ENCODE data around the gene BTF3.
A peak's percentile ranks its signal among the peaks of the same experiment; 100 is the strongest.
"Not testable (repeated sequence)": the region's sequence is repeated elsewhere in the genome, so short reads cannot be mapped to it uniquely, and the experiment has no call there.

The BTF3 gene

GRCh38 chr5:73464016-73464745, 34.1 kb upstream of the BTF3 start:
- H3K4me1 ChIP-seq (ENCODE audit: control insufficient read depth, insufficient read depth, low read length): no peaks in the 10 kb centered on the region
- peaks cover 20% of the 10 kb centered on the region for H3K27me3 ChIP-seq (replicated peaks; ENCODE audit: control insufficient read depth, insufficient read depth, low read length)
- no peak overlapping the region for H3K9ac ChIP-seq (ENCODE audit: low read length)
- no peaks in the 10 kb centered on the region for H3K9me3 ChIP-seq (ENCODE audit: control insufficient read depth, low read length)
- DNase-seq (ENCODE audit: low read depth): peak; percentile 63
- H3K36me3 ChIP-seq (ENCODE audit: control insufficient read depth, insufficient read depth, low read length, severe bottlenecking): no peaks in the 10 kb centered on the region
- no peak overlapping the region for H3K4me3 ChIP-seq (ENCODE audit: low read length)

GRCh38 chr5:73468638-73469037, 29.6 kb upstream of the BTF3 start:
- DNase-seq (ENCODE audit: low read depth); H3K4me3 ChIP-seq (ENCODE audit: low read length); H3K9me3 ChIP-seq (ENCODE audit: control insufficient read depth, low read length); H3K36me3 ChIP-seq (ENCODE audit: control insufficient read depth, insufficient read depth, low read length, severe bottlenecking); H3K9ac ChIP-seq (ENCODE audit: low read length); H3K4me1 ChIP-seq (ENCODE audit: control insufficient read depth, insufficient read depth, low read length): not testable (repeated sequence)
- peaks cover 14% of the 10 kb centered on the region for H3K27me3 ChIP-seq (replicated peaks; ENCODE audit: control insufficient read depth, insufficient read depth, low read length)

- DNase-seq (ENCODE audit: low read depth): no peak
Measured at GRCh38 chr5:73469878-73470277, 28.4 kb upstream of the BTF3 start.

GRCh38 chr5:73471654-73472053, 26.6 kb upstream of the BTF3 start:
- Histone ChIP-seq H3K36me3 (ENCODE audit: control insufficient read depth, insufficient read depth, low read length, severe bottlenecking) (no peaks in the 10 kb centered on the region), H3K9me3 (ENCODE audit: control insufficient read depth, low read length) (no peaks in the 10 kb centered on the region), H3K27me3 (replicated peaks; ENCODE audit: control insufficient read depth, insufficient read depth, low read length) (peaks cover under 1% of the 10 kb centered on the region), H3K4me1 (ENCODE audit: control insufficient read depth, insufficient read depth, low read length) (no peaks in the 10 kb centered on the region), H3K4me3 (ENCODE audit: low read length) (no peak overlapping the region), H3K9ac (ENCODE audit: low read length) (no peak overlapping the region)
- no peak for DNase-seq (ENCODE audit: low read depth)

More at GRCh38 chr5:73469878-73470277, 28.4 kb upstream of the BTF3 start:
- Histone ChIP-seq H3K27me3 (replicated peaks; ENCODE audit: control insufficient read depth, insufficient read depth, low read length) (peaks cover 14% of the 10 kb centered on the region), H3K9ac (ENCODE audit: low read length) (no peak overlapping the region), H3K4me1 (ENCODE audit: control insufficient read depth, insufficient read depth, low read length) (no peaks in the 10 kb centered on the region), H3K36me3 (ENCODE audit: control insufficient read depth, insufficient read depth, low read length, severe bottlenecking) (no peaks in the 10 kb centered on the region), H3K4me3 (ENCODE audit: low read length) (no peak overlapping the region), H3K9me3 (ENCODE audit: control insufficient read depth, low read length) (no peaks in the 10 kb centered on the region)

GRCh38 chr5:73472116-73472515, 26.1 kb upstream of the BTF3 start:
- no peaks in the 10 kb centered on the region for H3K9me3 ChIP-seq (ENCODE audit: control insufficient read depth, low read length)
- no peak overlapping the region for H3K9ac ChIP-seq (ENCODE audit: low read length)
- DNase-seq (ENCODE audit: low read depth): no peak

GRCh38 chr5:73480500-73480899, 17.7 kb upstream of the BTF3 start:
- no peak for DNase-seq (ENCODE audit: low read depth)
- H3K9me3 ChIP-seq (ENCODE audit: control insufficient read depth, low read length): no peaks in the 10 kb centered on the region
- no peak overlapping the region for H3K9ac ChIP-seq (ENCODE audit: low read length)
- H3K4me3 ChIP-seq (ENCODE audit: low read length): no peak overlapping the region
- H3K4me1 ChIP-seq (ENCODE audit: control insufficient read depth, insufficient read depth, low read length): no peaks in the 10 kb centered on the region
- H3K36me3 ChIP-seq (ENCODE audit: control insufficient read depth, insufficient read depth, low read length, severe bottlenecking): no peaks in the 10 kb centered on the region
- peaks cover 7% of the 10 kb centered on the region for H3K27me3 ChIP-seq (replicated peaks; ENCODE audit: control insufficient read depth, insufficient read depth, low read length)

More at GRCh38 chr5:73472116-73472515, 26.1 kb upstream of the BTF3 start:
- H3K4me3 ChIP-seq (ENCODE audit: low read length): no peak overlapping the region
- no peaks in the 10 kb centered on the region for H3K27me3 ChIP-seq (replicated peaks; ENCODE audit: control insufficient read depth, insufficient read depth, low read length)
- no peaks in the 10 kb centered on the region for H3K36me3 ChIP-seq (ENCODE audit: control insufficient read depth, insufficient read depth, low read length, severe bottlenecking)
- H3K4me1 ChIP-seq (ENCODE audit: control insufficient read depth, insufficient read depth, low read length): no peaks in the 10 kb centered on the region

GRCh38 chr5:73482383-73483136, 15.7 kb upstream of the BTF3 start:
- no peak overlapping the region for H3K4me3 ChIP-seq (ENCODE audit: low read length)
- H3K4me1 ChIP-seq (ENCODE audit: control insufficient read depth, insufficient read depth, low read length): no peaks in the 10 kb centered on the region
- H3K9me3 ChIP-seq (ENCODE audit: control insufficient read depth, low read length): no peaks in the 10 kb centered on the region
- peaks cover 6% of the 10 kb centered on the region for H3K27me3 ChIP-seq (replicated peaks; ENCODE audit: control insufficient read depth, insufficient read depth, low read length)
- DNase-seq (ENCODE audit: low read depth): peak; percentile 67
- H3K9ac ChIP-seq (ENCODE audit: low read length): no peak overlapping the region
- no peaks in the 10 kb centered on the region for H3K36me3 ChIP-seq (ENCODE audit: control insufficient read depth, insufficient read depth, low read length, severe bottlenecking)

- no peak overlapping the region for H3K9ac ChIP-seq (ENCODE audit: low read length)
- H3K9me3 ChIP-seq (ENCODE audit: control insufficient read depth, low read length): no peaks in the 10 kb centered on the region
- no peak overlapping the region for H3K4me3 ChIP-seq (ENCODE audit: low read length)
- DNase-seq (ENCODE audit: low read depth): no peak
- no peaks in the 10 kb centered on the region for H3K4me1 ChIP-seq (ENCODE audit: control insufficient read depth, insufficient read depth, low read length)
- H3K36me3 ChIP-seq (ENCODE audit: control insufficient read depth, insufficient read depth, low read length, severe bottlenecking): no peaks in the 10 kb centered on the region
- H3K27me3 ChIP-seq (replicated peaks; ENCODE audit: control insufficient read depth, insufficient read depth, low read length): peaks cover 6% of the 10 kb centered on the region
Measured at GRCh38 chr5:73483676-73484075, 14.6 kb upstream of the BTF3 start.

GRCh38 chr5:73484511-73484910, 13.7 kb upstream of the BTF3 start:
- H3K27me3 ChIP-seq (replicated peaks; ENCODE audit: control insufficient read depth, insufficient read depth, low read length): peaks cover 6% of the 10 kb centered on the region
- H3K4me3 ChIP-seq (ENCODE audit: low read length): no peak overlapping the region
- H3K4me1 ChIP-seq (ENCODE audit: control insufficient read depth, insufficient read depth, low read length): no peaks in the 10 kb centered on the region
- H3K9ac ChIP-seq (ENCODE audit: low read length): no peak overlapping the region
- no peaks in the 10 kb centered on the region for H3K9me3 ChIP-seq (ENCODE audit: control insufficient read depth, low read length)
- no peak for DNase-seq (ENCODE audit: low read depth)
- H3K36me3 ChIP-seq (ENCODE audit: control insufficient read depth, insufficient read depth, low read length, severe bottlenecking): no peaks in the 10 kb centered on the region

- peaks cover 6% of the 10 kb centered on the region for H3K27me3 ChIP-seq (replicated peaks; ENCODE audit: control insufficient read depth, insufficient read depth, low read length)
- peak; percentile 33 for DNase-seq (ENCODE audit: low read depth)
Measured at GRCh38 chr5:73485715-73486114, 12.5 kb upstream of the BTF3 start.

GRCh38 chr5:73486119-73486899, 11.9 kb upstream of the BTF3 start:
- H3K9ac ChIP-seq (ENCODE audit: low read length): no peak overlapping the region
- H3K27me3 ChIP-seq (replicated peaks; ENCODE audit: control insufficient read depth, insufficient read depth, low read length): peaks cover 6% of the 10 kb centered on the region
- no peaks in the 10 kb centered on the region for H3K9me3 ChIP-seq (ENCODE audit: control insufficient read depth, low read length)
- H3K4me1 ChIP-seq (ENCODE audit: control insufficient read depth, insufficient read depth, low read length): no peaks in the 10 kb centered on the region
- DNase-seq (ENCODE audit: low read depth): no peak
- no peaks in the 10 kb centered on the region for H3K36me3 ChIP-seq (ENCODE audit: control insufficient read depth, insufficient read depth, low read length, severe bottlenecking)
- no peak overlapping the region for H3K4me3 ChIP-seq (ENCODE audit: low read length)

More at GRCh38 chr5:73485715-73486114, 12.5 kb upstream of the BTF3 start:
- H3K9ac ChIP-seq (ENCODE audit: low read length): no peak overlapping the region
- no peaks in the 10 kb centered on the region for H3K36me3 ChIP-seq (ENCODE audit: control insufficient read depth, insufficient read depth, low read length, severe bottlenecking)
- no peaks in the 10 kb centered on the region for H3K9me3 ChIP-seq (ENCODE audit: control insufficient read depth, low read length)
- H3K4me3 ChIP-seq (ENCODE audit: low read length): no peak overlapping the region
- no peaks in the 10 kb centered on the region for H3K4me1 ChIP-seq (ENCODE audit: control insufficient read depth, insufficient read depth, low read length)

Measured in adipocyte (in vitro differentiated cells).